Caco-2 (cell line): ENCODE data around the gene SMARCA2. TPM values are rescaled to one million over a fixed set of nuclear protein-coding genes. Genes with fewer than 3 reads are reported as not detected.

Experiments used
- BruUV-seq: library from RNA; stranded (reverse); fragments of 400-500 nt; replicated peaks from 2 replicates; lab custom pipeline; 2021; lab: Mats Ljungman, UMichigan
- CTCF ChIA-PET: fragments of 300-600 bp; sonication (Branson Sonifier 250); formaldehyde crosslinking; loops from one replicate; lab custom pipeline; 2022; ENCODE audit warnings: antibody characterized with exemption; lab: Charles Lee
- POLR2A ChIA-PET: fragments of 300-600 bp; sonication (Branson Sonifier 250); formaldehyde crosslinking; loops from one replicate; lab custom pipeline; 2022; ENCODE audit warnings: antibody characterized with exemption; lab: Charles Lee
- DNase-seq, 2 experiments: peaks; one replicate each; pipeline versions ENCODE4 v3.0.0 to v3.0.0-alpha.2; 2020 to 2022
- H3K27me3 ChIP-seq: replicated peaks from 2 replicates; pipeline ENCODE4 v1.6.0; 2011; ENCODE audit warnings: low read length; ENCODE audit not compliant: control insufficient read depth, insufficient read depth
- H3K36me3 ChIP-seq: 2 replicates; pipeline ENCODE4 v1.5.1; 2011; ENCODE audit warnings: low read length; ENCODE audit not compliant: control insufficient read depth, insufficient read depth
- H3K4me1 ChIP-seq: fragments of 250-450 bp; sonication (Bioruptor Pico); 2 replicates; pipeline ENCODE4 v1.5.1; 2020; ENCODE audit warnings: mild to moderate bottlenecking
- H3K4me3 ChIP-seq: 2 replicates; pipeline ENCODE4 v1.5.1; 2011; ENCODE audit warnings: low read depth, mild to moderate bottlenecking, control low read depth, low read length
- H3K9me3 ChIP-seq: fragments of 250-450 bp; sonication (Bioruptor Pico); 2 replicates; pipeline ENCODE4 v1.5.1; 2020; ENCODE audit warnings: mild to moderate bottlenecking, moderate library complexity
- H3K27ac Mint-ChIP-seq: one replicate; pipeline ENCODE4 v1.8.0; 2022; ENCODE audit warnings: mixed read lengths; ENCODE audit not compliant: unreplicated experiment
- H3K27me3 Mint-ChIP-seq: one replicate; pipeline ENCODE4 v1.8.0; 2022; ENCODE audit warnings: mixed read lengths; ENCODE audit not compliant: insufficient read depth, unreplicated experiment
- H3K36me3 Mint-ChIP-seq: one replicate; pipeline ENCODE4 v1.8.0; 2022; ENCODE audit warnings: mild to moderate bottlenecking, mixed read lengths; ENCODE audit not compliant: insufficient read depth, unreplicated experiment
- H3K4me1 Mint-ChIP-seq: one replicate; pipeline ENCODE4 v1.8.0; 2022; ENCODE audit warnings: low read depth, mixed read lengths; ENCODE audit not compliant: unreplicated experiment
- H3K4me3 Mint-ChIP-seq: one replicate; pipeline ENCODE4 v1.8.0; 2022; ENCODE audit warnings: mild to moderate bottlenecking, moderate library complexity, mixed read lengths; ENCODE audit not compliant: unreplicated experiment
- H3K9me3 Mint-ChIP-seq: one replicate; pipeline ENCODE4 v1.8.0; 2022; ENCODE audit warnings: mixed read lengths; ENCODE audit not compliant: unreplicated experiment
- intact Hi-C: fragments of 100-400 bp; cut with micrococcal nuclease; formaldehyde crosslinking; loops from one replicate; pipeline ENCODE4 v1.10.0; 2022; ENCODE audit not compliant: unreplicated experiment
- total RNA-seq: library from RNA; stranded (reverse); gene quantifications from 2 replicates; pipeline ENCODE4 v1.2.3, GENCODE V29; 2022
- TF ChIP-seq, protein P1 (sequence below), 2 experiments: fragments of 200-600 bp in 1 of 2; IDR thresholded peaks; 1 replicate in 1 of 2; 2 replicates in 1 of 2; pipeline versions ENCODE4 v1.5.1 to v1.8.0; 2011 to 2022; ENCODE audit warnings: antibody characterized with exemption in 1 of 2, control low read depth in 1 of 2, inconsistent platforms in 1 of 2, low read depth in 1 of 2, low read length in 1 of 2, mild to moderate bottlenecking in 1 of 2, moderate library complexity in 1 of 2; ENCODE audit not compliant: insufficient read depth in 1 of 2, severe bottlenecking in 1 of 2, unreplicated experiment in 1 of 2

Gene SMARCA2
- total RNA-seq, 1 experiment from 2014 or later: 13.5 TPM

DNA sequence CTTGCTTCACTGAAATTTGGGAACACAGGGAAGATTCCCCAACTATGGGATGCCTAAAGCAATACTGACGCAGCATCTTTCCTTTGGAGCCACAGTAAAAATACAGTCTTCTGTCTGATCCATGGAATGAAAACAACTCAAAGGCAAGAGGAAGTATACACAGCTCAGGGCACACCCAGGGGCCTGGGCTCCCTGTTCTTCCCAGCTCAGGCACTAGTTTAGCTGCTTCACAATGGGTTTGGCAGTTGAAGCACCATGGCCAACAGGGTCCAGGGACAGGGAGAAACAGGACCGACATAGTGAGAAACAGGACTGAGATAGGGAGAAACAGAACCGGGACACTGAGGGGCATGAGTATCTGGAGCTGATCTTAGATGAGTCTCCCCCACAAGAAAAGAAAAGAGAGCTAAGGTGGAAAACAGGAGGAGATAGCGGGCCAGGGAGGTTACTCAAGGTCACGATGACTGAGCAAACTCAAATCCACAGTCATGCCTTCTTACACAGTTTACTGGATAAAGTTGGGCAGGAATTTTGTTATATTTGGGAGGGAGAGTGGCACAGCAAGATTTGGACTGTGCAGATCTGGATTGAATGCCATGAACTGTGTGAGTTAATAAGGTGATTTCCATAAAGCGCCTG is 198.8 kb downstream of the SMARCA2 start:
- Mint-ChIP-seq H3K27me3 (peaks cover 5% of the 10 kb centered on the region), H3K4me3 (no peak overlapping the region), H3K4me1 (peaks cover 13% of the 10 kb centered on the region), H3K36me3 (no peaks in the 10 kb centered on the region), H3K27ac (no peak overlapping the region), H3K9me3 (no peaks in the 10 kb centered on the region)
- no peaks in the 10 kb centered on the region for H3K27me3 ChIP-seq
- H3K36me3 ChIP-seq: no peaks in the 10 kb centered on the region
- TF ChIP-seq, protein P1, sequence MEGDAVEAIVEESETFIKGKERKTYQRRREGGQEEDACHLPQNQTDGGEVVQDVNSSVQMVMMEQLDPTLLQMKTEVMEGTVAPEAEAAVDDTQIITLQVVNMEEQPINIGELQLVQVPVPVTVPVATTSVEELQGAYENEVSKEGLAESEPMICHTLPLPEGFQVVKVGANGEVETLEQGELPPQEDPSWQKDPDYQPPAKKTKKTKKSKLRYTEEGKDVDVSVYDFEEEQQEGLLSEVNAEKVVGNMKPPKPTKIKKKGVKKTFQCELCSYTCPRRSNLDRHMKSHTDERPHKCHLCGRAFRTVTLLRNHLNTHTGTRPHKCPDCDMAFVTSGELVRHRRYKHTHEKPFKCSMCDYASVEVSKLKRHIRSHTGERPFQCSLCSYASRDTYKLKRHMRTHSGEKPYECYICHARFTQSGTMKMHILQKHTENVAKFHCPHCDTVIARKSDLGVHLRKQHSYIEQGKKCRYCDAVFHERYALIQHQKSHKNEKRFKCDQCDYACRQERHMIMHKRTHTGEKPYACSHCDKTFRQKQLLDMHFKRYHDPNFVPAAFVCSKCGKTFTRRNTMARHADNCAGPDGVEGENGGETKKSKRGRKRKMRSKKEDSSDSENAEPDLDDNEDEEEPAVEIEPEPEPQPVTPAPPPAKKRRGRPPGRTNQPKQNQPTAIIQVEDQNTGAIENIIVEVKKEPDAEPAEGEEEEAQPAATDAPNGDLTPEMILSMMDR (IDR thresholded peaks at IDR 0.05; ENCODE audit: insufficient read depth in 1 of 2, low read depth in 1 of 2, low read length in 1 of 2, severe bottlenecking in 1 of 2, unreplicated experiment in 1 of 2): no peak
- no peak for DNase-seq
- intact Hi-C loops: no loop called here
- H3K9me3 ChIP-seq: no peaks in the 10 kb centered on the region
- no peak overlapping the region for H3K4me3 ChIP-seq
- BruUV-seq: no TSS peak
- ChIA-PET CTCF (no interaction called here), POLR2A (no interaction called here)
- H3K4me1 ChIP-seq: no peaks in the 10 kb centered on the region

DNA sequence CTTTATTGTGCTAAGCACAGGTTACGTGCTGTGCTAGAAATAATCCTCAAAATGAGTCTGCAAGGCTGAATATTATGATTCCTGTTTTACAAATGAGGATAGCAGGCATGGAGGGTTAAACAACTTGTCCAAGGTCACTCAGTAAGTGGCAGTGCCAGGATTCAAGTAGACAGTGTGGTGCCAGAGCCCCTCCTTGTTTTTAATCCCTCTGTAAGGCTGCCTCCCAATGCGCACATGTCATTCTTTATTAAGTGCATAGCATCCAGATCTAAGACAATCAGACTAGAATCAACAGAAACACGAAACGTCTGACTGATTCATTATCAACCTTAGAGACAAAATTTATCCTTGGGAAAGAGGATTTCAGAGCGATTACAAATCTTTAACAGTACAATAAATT is 199.6 kb downstream of the SMARCA2 start:
- Histone ChIP-seq H3K4me1 (no peaks in the 10 kb centered on the region), H3K36me3 (no peaks in the 10 kb centered on the region), H3K9me3 (no peaks in the 10 kb centered on the region), H3K4me3 (no peak overlapping the region), H3K27me3 (no peaks in the 10 kb centered on the region)
- Mint-ChIP-seq H3K4me1 (peaks cover 6% of the 10 kb centered on the region), H3K36me3 (no peaks in the 10 kb centered on the region), H3K27ac (no peak overlapping the region), H3K9me3 (no peaks in the 10 kb centered on the region), H3K27me3 (no peaks in the 10 kb centered on the region), H3K4me3 (no peak overlapping the region)
- POLR2A ChIA-PET: no interaction called here
- intact Hi-C loops: no loop called here
- TF ChIP-seq, protein P1 (IDR thresholded peaks at IDR 0.05; ENCODE audit: insufficient read depth in 1 of 2, low read depth in 1 of 2, low read length in 1 of 2, severe bottlenecking in 1 of 2, unreplicated experiment in 1 of 2): no peak
- CTCF ChIA-PET: no interaction called here
- BruUV-seq: no TSS peak
- DNase-seq: no peak

DNA sequence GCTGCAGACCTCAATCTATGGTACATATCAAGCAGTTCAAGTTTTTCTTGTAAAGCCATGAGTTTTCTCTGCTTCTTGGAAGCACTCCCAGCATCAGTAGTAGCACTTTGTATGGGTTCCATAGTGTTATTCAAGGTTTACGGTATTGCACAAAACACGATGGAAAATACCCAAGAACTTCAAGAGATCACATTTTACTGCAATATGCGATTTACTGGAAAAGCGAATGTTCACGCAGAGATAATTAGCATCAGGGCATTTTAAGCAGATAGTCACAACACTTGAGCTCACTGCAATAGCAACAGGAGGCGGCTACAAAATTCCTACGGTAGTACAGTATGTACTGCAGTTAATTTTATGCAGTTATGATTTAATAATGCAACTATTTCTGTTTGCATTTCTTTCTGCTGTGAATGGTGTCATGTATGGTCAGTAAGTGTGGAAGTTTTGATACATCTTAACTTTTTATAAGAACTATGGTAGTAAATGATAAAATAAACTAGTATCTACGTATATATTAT is 200.8 kb downstream of the SMARCA2 start:
- Mint-ChIP-seq H3K27ac (no peak overlapping the region), H3K4me1 (peaks cover 6% of the 10 kb centered on the region)

More for the DNA sequence above, 200.8 kb downstream of the SMARCA2 start:
- no peaks in the 10 kb centered on the region for H3K9me3 ChIP-seq
- no peaks in the 10 kb centered on the region for H3K4me1 ChIP-seq
- no peak for DNase-seq
- Mint-ChIP-seq H3K36me3 (no peaks in the 10 kb centered on the region), H3K27me3 (no peaks in the 10 kb centered on the region), H3K4me3 (no peak overlapping the region), H3K9me3 (no peaks in the 10 kb centered on the region)
- BruUV-seq: no TSS peak
- H3K4me3 ChIP-seq: no peak overlapping the region
- TF ChIP-seq, protein P1 (IDR thresholded peaks at IDR 0.05; ENCODE audit: insufficient read depth in 1 of 2, low read depth in 1 of 2, low read length in 1 of 2, severe bottlenecking in 1 of 2, unreplicated experiment in 1 of 2): no peak
- ChIA-PET CTCF (no interaction called here), POLR2A (no interaction called here)
- H3K27me3 ChIP-seq: no peaks in the 10 kb centered on the region
- no peaks in the 10 kb centered on the region for H3K36me3 ChIP-seq
- intact Hi-C loops: no loop called here
